H1 (cell line): ENCODE results near the gene PACS1. TPM values are rescaled to one million over a fixed set of nuclear protein-coding genes. Genes with fewer than 3 reads are reported as not detected.
A peak's percentile ranks its signal among the peaks of the same experiment; 100 is the strongest.

Experiments used
- ASH2L ChIP-seq: fragments of 200-600, 300-600 bp; sonication (generic); IDR thresholded peaks from one replicate; pipeline ENCODE4 v1.7.1; 2017; ENCODE audit warnings: low read length
- CBX5 ChIP-seq: fragments of 300-800, 300-1000 bp; sonication (generic); IDR thresholded peaks from 2 replicates; pipeline ENCODE4 v1.7.1; 2016; ENCODE audit warnings: antibody characterized with exemption, low read length, low read depth
- CHD7 ChIP-seq: fragments of 300-600 bp; sonication (generic); IDR thresholded peaks from 2 replicates; pipeline ENCODE4 v1.7.1; 2012; ENCODE audit warnings: low read length, moderate library complexity, mild to moderate bottlenecking, inconsistent platforms; ENCODE audit not compliant: insufficient replicate concordance
- CREB1 ChIP-seq: IDR thresholded peaks from 2 replicates; pipeline ENCODE4 v1.6.1; 2012; ENCODE audit warnings: inconsistent platforms
- KDM5A ChIP-seq: fragments of 200-600 bp; IDR thresholded peaks from 2 replicates; pipeline ENCODE4 v1.7.1; 2012; ENCODE audit warnings: mild to moderate bottlenecking, low read length, inconsistent platforms, mixed read lengths
- MAX ChIP-seq: IDR thresholded peaks from 2 replicates; pipeline ENCODE4 v1.6.1; 2012; ENCODE audit warnings: inconsistent platforms
- NRF1 ChIP-seq: IDR thresholded peaks from 2 replicates; pipeline ENCODE4 v1.6.1; 2011; ENCODE audit warnings: mild to moderate bottlenecking, low read depth, low read length, improper control_type of control experiment
- SP1 ChIP-seq: IDR thresholded peaks from 2 replicates; pipeline ENCODE4 v1.6.1; 2011; ENCODE audit warnings: low read depth, low read length
- polyA plus RNA-seq, 7 experiments: library from polyadenylated mRNA; depleted of rRNA in 3 of 7; stranded (reverse) in 5 of 7; unstranded in 2 of 7; fragments of >200 nt in 5 of 7; fragments of 200-250 nt in 2 of 7; gene quantifications; 1 replicate in 5 of 7; 2 replicates in 1 of 7; 4 replicates in 1 of 7; pipeline versions ENCODE4 v1.2.1 to v1.2.3, GENCODE V29; 2011 to 2013; ENCODE audit warnings: missing spikeins in 2 of 7, mixed read lengths in 2 of 7
- total RNA-seq: library from RNA; stranded (reverse); fragmentation: NEBNext Ultra II Directional; extraction: Animal tissue kit (Norgen Biotek cat#: 25700); gene quantifications from 2 replicates; pipeline ENCODE4 v1.2.1, GENCODE V29; 2021

Gene PACS1
- total and polyA plus RNA-seq, 2 of the 8 experiments (the other 6 are each of a cell fraction or from before 2014, with no cell fraction given) = 11.5 to 36.0 TPM

GRCh38 chr11:66288671-66289547, 218.8 kb downstream of the PACS1 start, which contains the start of gene YIF1A (continued):
- TF ChIP-seq CHD7 (no peak), KDM5A (no peak), NRF1 (peak; percentile 54), SP1 (peak; percentile 94), CBX5 (no peak), MAX (peak; percentile 68), ASH2L (peak; percentile 67), CREB1 (peak; percentile 89)
